Activated gamma-delta T cell (primary cell): Measurements from ENCODE around the gene SLC30A10.
"Not testable (repeated sequence)": the region's sequence is repeated elsewhere in the genome, so short reads cannot be mapped to it uniquely, and the experiment has no call there.

Source experiments
- DNase-seq: peaks from one replicate; lab custom pipeline; 2025; lab: John Stamatoyannopoulos, UW

The SLC30A10 gene

GRCh38 chr1:219927298-219927955, 930 bp downstream of the SLC30A10 start:
- no peak for DNase-seq

GRCh38 chr1:219926363-219926998, 1.9 kb downstream of the SLC30A10 start:
- DNase-seq, result no peak

GRCh38 chr1:219924342-219924741, 4.0 kb downstream of the SLC30A10 start:
- no peak for DNase-seq

GRCh38 chr1:219917851-219918466, 10.4 kb downstream of the SLC30A10 start:
- DNase-seq, result no peak

- no peak for DNase-seq
Observed at GRCh38 chr1:219917281-219917680, 11.1 kb downstream of the SLC30A10 start.

GRCh38 chr1:219916257-219916656, 12.1 kb downstream of the SLC30A10 start:
- no peak for DNase-seq

GRCh38 chr1:219913005-219913770, 15.2 kb downstream of the SLC30A10 start:
- DNase-seq, result no peak

GRCh38 chr1:219910716-219911115, 17.6 kb downstream of the SLC30A10 start:
- DNase-seq, result no peak

- DNase-seq, result no peak
Observed at GRCh38 chr1:219909476-219909875, 18.9 kb downstream of the SLC30A10 start.

- DNase-seq, result no peak
Observed at GRCh38 chr1:219908170-219908569, 20.2 kb downstream of the SLC30A10 start.

GRCh38 chr1:219907772-219908070, 20.6 kb downstream of the SLC30A10 start:
- DNase-seq, result no peak

- DNase-seq, result no peak
Observed at GRCh38 chr1:219906924-219907771, 21.2 kb downstream of the SLC30A10 start.

- not testable (repeated sequence) for DNase-seq
Observed at GRCh38 chr1:219906565-219906923, 21.8 kb downstream of the SLC30A10 start.

GRCh38 chr1:219905524-219905923, 22.8 kb downstream of the SLC30A10 start:
- DNase-seq, result no peak

- no peak for DNase-seq
Observed at GRCh38 chr1:219904934-219905333, 23.4 kb downstream of the SLC30A10 start.

- DNase-seq, result no peak
Observed at GRCh38 chr1:219903353-219903871, 24.9 kb downstream of the SLC30A10 start.

- no peak for DNase-seq
Observed at GRCh38 chr1:219902951-219903350, 25.4 kb downstream of the SLC30A10 start.

GRCh38 chr1:219900882-219901281, 27.5 kb downstream of the SLC30A10 start:
- no peak for DNase-seq

- no peak for DNase-seq
Observed at GRCh38 chr1:219900201-219900600, 28.2 kb downstream of the SLC30A10 start.

GRCh38 chr1:219898375-219898774, 30.0 kb downstream of the SLC30A10 start:
- DNase-seq, result no peak

- DNase-seq, result no peak
Observed at GRCh38 chr1:219897914-219898313, 30.4 kb downstream of the SLC30A10 start.

- not testable (repeated sequence) for DNase-seq
Observed at GRCh38 chr1:219892271-219892670, 36.1 kb downstream of the SLC30A10 start.
